B cell (primary cell): ENCODE data around the gene TP53BP1. TPM values are rescaled to one million over a fixed set of nuclear protein-coding genes. Genes with fewer than 3 reads are reported as not detected.

Source experiments
- ATAC-seq: fragments of 200-7000 bp; cut with Tn5 transposase; one replicate; pipeline ENCODE4 v1.10.0; 2021; ENCODE audit warnings: low read depth, mild to moderate bottlenecking, moderate number of reproducible peaks, moderate library complexity
- CTCF ChIA-PET: fragments of 350-600 bp; sonication (Branson Sonifier 250); formaldehyde crosslinking; loops from one replicate; lab custom pipeline; 2021; ENCODE audit warnings: antibody characterized with exemption, inconsistent platforms; lab: Charles Lee
- POLR2A ChIA-PET: fragments of 350-600 bp; sonication (Branson Sonifier 250); formaldehyde crosslinking; loops from one replicate; lab custom pipeline; 2021; ENCODE audit warnings: antibody characterized with exemption; lab: Charles Lee
- DNase-seq: peaks from one replicate; pipeline ENCODE4 v3.0.0; 2013
- H2AFZ ChIP-seq: 2 replicates; pipeline ENCODE4 v1.6.1; 2012; ENCODE audit warnings: mild to moderate bottlenecking, low read depth, low read length; ENCODE audit not compliant: insufficient read depth, poor library complexity, severe bottlenecking
- H3K27ac ChIP-seq, 2 donors: 1 replicate in 1 of 2; 2 replicates in 1 of 2; pipeline ENCODE4 v1.5.1; 2012 to 2013; ENCODE audit warnings: low read length in 2 of 2, mild to moderate bottlenecking in 2 of 2, moderate library complexity in 1 of 2
- H3K27me3 ChIP-seq, 4 experiments: fragments of 200-600 bp in 1 of 4; sonication (generic) in 1 of 4; replicated peaks in 1 of 4; 1 replicate in 2 of 4; 2 replicates in 2 of 4; pipeline versions ENCODE4 v1.6.1 to v1.7.0; 2013 to 2016; ENCODE audit warnings: low read length in 3 of 4, mild to moderate bottlenecking in 2 of 4, mixed read lengths in 1 of 4, moderate library complexity in 1 of 4; ENCODE audit not compliant: insufficient read depth in 4 of 4, control insufficient read depth in 3 of 4; ENCODE audit errors: control extremely low read depth in 1 of 4
- H3K36me3 ChIP-seq, 2 experiments: replicated peaks in 1 of 2; 1 replicate in 1 of 2; 2 replicates in 1 of 2; pipeline versions ENCODE4 v1.6.1 to v1.7.1; 2013; ENCODE audit warnings: low read length in 1 of 2; ENCODE audit not compliant: insufficient read depth in 2 of 2, control insufficient read depth in 1 of 2; ENCODE audit errors: control extremely low read depth in 1 of 2, extremely low read depth in 1 of 2
- H3K4me1 ChIP-seq, 2 donors: fragments of 200-600 bp in 1 of 2; sonication (generic) in 1 of 2; 1 replicate in 1 of 2; 2 replicates in 1 of 2; pipeline versions ENCODE4 v1.5.1 to v1.6.1; 2013 to 2017; ENCODE audit warnings: low read length in 2 of 2; ENCODE audit not compliant: control insufficient read depth in 2 of 2, insufficient read depth in 2 of 2
- H3K4me2 ChIP-seq: replicated peaks from 2 replicates; pipeline ENCODE3; 2012; ENCODE audit warnings: mild to moderate bottlenecking, low read depth, low read length; ENCODE audit not compliant: poor library complexity, severe bottlenecking
- H3K4me3 ChIP-seq, 5 experiments: fragments of 200-600 bp in 1 of 5; sonication (generic) in 1 of 5; 1 replicate in 3 of 5; 2 replicates in 2 of 5; pipeline versions ENCODE4 v1.5.1 to v1.7.0; 2011 to 2016; ENCODE audit warnings: low read length in 4 of 5, mild to moderate bottlenecking in 4 of 5, low read depth in 2 of 5, control low read depth in 1 of 5, moderate library complexity in 1 of 5; ENCODE audit not compliant: insufficient read depth in 1 of 5; ENCODE audit errors: control extremely low read depth in 1 of 5, extremely low read depth in 1 of 5
- H3K79me2 ChIP-seq: fragments of 200-600 bp; sonication (generic); one replicate; pipeline ENCODE4 v1.6.0; 2016; ENCODE audit warnings: low read length; ENCODE audit not compliant: control insufficient read depth, insufficient read depth
- H3K9ac ChIP-seq: fragments of 200-600 bp; sonication (generic); 2 replicates; pipeline ENCODE4 v1.6.1; 2017; ENCODE audit warnings: mild to moderate bottlenecking, low read length, moderate library complexity
- H3K9me3 ChIP-seq, 3 donors: one replicate each; pipeline versions ENCODE4 v1.6.1 to v1.7.1; 2013; ENCODE audit warnings: low read length in 2 of 3; ENCODE audit not compliant: control insufficient read depth in 2 of 3, insufficient read depth in 1 of 3; ENCODE audit errors: control extremely low read depth in 1 of 3
- H4K20me1 ChIP-seq: 2 replicates; pipeline ENCODE4 v1.6.0; 2012; ENCODE audit warnings: mild to moderate bottlenecking, low read length; ENCODE audit not compliant: insufficient read depth, control insufficient read depth, poor library complexity, severe bottlenecking
- H3K27ac Mint-ChIP-seq: one replicate; pipeline ENCODE4 v1.8.0; 2021; ENCODE audit warnings: mixed read lengths
- H3K27me3 Mint-ChIP-seq: one replicate; pipeline ENCODE4 v1.8.0; 2021; ENCODE audit warnings: mixed read lengths
- H3K4me1 Mint-ChIP-seq: one replicate; pipeline ENCODE4 v1.8.0; 2021; ENCODE audit warnings: mixed read lengths
- H3K4me3 Mint-ChIP-seq: one replicate; pipeline ENCODE4 v1.8.0; 2021; ENCODE audit warnings: mixed read lengths
- H3K9me3 Mint-ChIP-seq: one replicate; pipeline ENCODE4 v1.8.0; 2022; ENCODE audit warnings: mixed read lengths; ENCODE audit not compliant: insufficient read depth
- CTCF ChIP-seq: fragments of 200-600 bp; IDR thresholded peaks from one replicate; pipeline ENCODE4 v1.8.0; 2022; ENCODE audit warnings: antibody characterized with exemption, mild to moderate bottlenecking
- EZH2 ChIP-seq: IDR thresholded peaks from 2 replicates; pipeline ENCODE4 v1.6.1; 2012; ENCODE audit warnings: borderline replicate concordance, low read depth, mild to moderate bottlenecking, moderate library complexity, low read length; ENCODE audit not compliant: insufficient read depth, poor library complexity, severe bottlenecking
- WGBS: methylation state at CpG from one replicate; pipeline ENCODE4 v1.1.5; 2013; ENCODE audit warnings: missing lambda C conversion rate; ENCODE audit not compliant: insufficient coverage; 5-methylcytosine and 5-hydroxymethylcytosine counted together
- intact Hi-C: fragments of 100-400 bp; cut with micrococcal nuclease; formaldehyde crosslinking; loops from one replicate; pipeline ENCODE4 v1.10.0; 2022
- polyA plus RNA-seq: library from polyadenylated mRNA; depleted of rRNA; stranded (reverse); fragments of >200 nt; gene quantifications from 2 replicates; pipeline ENCODE4 v1.2.3, GENCODE V29; 2012
- total RNA-seq, 2 donors: library from RNA; stranded (reverse); fragments of 120-200 nt in 1 of 2; gene quantifications; 1 replicate in 1 of 2; 2 replicates in 1 of 2; pipeline versions ENCODE4 v1.2.3 to v1.2.4, GENCODE V29; 2013 to 2022

Gene TP53BP1
- total and polyA plus RNA-seq, 2 donors (not counting 1 experiment from before 2014, with no cell fraction given), result 13.1 to 70.5 TPM

- CTCF ChIA-PET, result interaction anchor here (1.1 kb wide), 1 partner anchor 27 kb away, joined by 3 read pairs; no protein-coding TSS in a partner anchor
- Histone ChIP-seq H3K36me3 (peaks cover 4 to 20% of the 10 kb centered on the region in 2 experiments), H3K9ac (no peak overlapping the region), H4K20me1 (no peaks in the 10 kb centered on the region), H3K27me3 (no peaks in the 10 kb centered on the region), H3K4me2 (no peak overlapping the region), H3K4me3 (no peak overlapping the region), H3K9me3 (no peaks in the 10 kb centered on the region), H2AFZ (no peak overlapping the region), H3K27ac (no peak overlapping the region), H3K79me2 (peaks cover 16% of the 10 kb centered on the region), H3K4me1 (peaks cover 4% of the 10 kb centered on the region in 2 donors)
- H3K4me3 Mint-ChIP-seq, result no peak overlapping the region
- no peak for TF ChIP-seq CTCF
- no peak for TF ChIP-seq EZH2
- no peaks in the 10 kb centered on the region for H3K9me3 Mint-ChIP-seq
- POLR2A ChIA-PET, result no interaction called here
- intact Hi-C loops, result no loop called here
- H3K4me1 Mint-ChIP-seq, result peaks cover 18% of the 10 kb centered on the region
- H3K27ac Mint-ChIP-seq, result no peak overlapping the region
- 93% methylated on average over 2 of the region's 6 CpGs for WGBS
- no peaks in the 10 kb centered on the region for H3K27me3 Mint-ChIP-seq
- ATAC-seq, result no peak
- DNase-seq, result no peak
These were observed 5.6 kb downstream of the TP53BP1 start for GRCh38 chr15:43487271-43487895.

GRCh38 chr15:43484455-43484854 is 8.5 kb downstream of the TP53BP1 start:
- no peak for ATAC-seq
- Histone ChIP-seq H3K79me2 (peaks cover 6% of the 10 kb centered on the region), H3K9me3 (no peaks in the 10 kb centered on the region), H3K4me2 (no peak overlapping the region), H3K36me3 (peaks cover 3 to 23% of the 10 kb centered on the region in 2 experiments), H4K20me1 (no peaks in the 10 kb centered on the region), H3K27me3 (no peaks in the 10 kb centered on the region), H3K4me3 (no peak overlapping the region), H2AFZ (no peak overlapping the region), H3K9ac (no peak overlapping the region), H3K4me1 (no peaks in the 10 kb centered on the region), H3K27ac (no peak overlapping the region)
- H3K9me3 Mint-ChIP-seq, result no peaks in the 10 kb centered on the region
- no peaks in the 10 kb centered on the region for H3K27me3 Mint-ChIP-seq
- WGBS, result no CpG with 5 or more reads among the region's 2 CpGs
- H3K4me3 Mint-ChIP-seq, result no peak overlapping the region
- no peak for DNase-seq
- peaks cover 8% of the 10 kb centered on the region for H3K4me1 Mint-ChIP-seq
- TF ChIP-seq EZH2, result no peak
- TF ChIP-seq CTCF, result no peak
- CTCF ChIA-PET, result interaction anchor here (0.6 to 2.6 kb wide), 3 partner anchors 22 to 265 kb away, joined by 3 to 55 read pairs (median 4); no protein-coding TSS in a partner anchor
- H3K27ac Mint-ChIP-seq, result no peak overlapping the region
- intact Hi-C loops, result no loop called here
- POLR2A ChIA-PET, result no interaction called here
